GDM1 (cell line): ENCODE data around the gene TLX2.

Source experiments
- DNase-seq: peaks from one replicate; lab custom pipeline; 2025; lab: John Stamatoyannopoulos, UW

Gene TLX2

GRCh38 chr2:74511104-74511989 lies 2.9 kb upstream of the TLX2 start:
- no peak for DNase-seq

- DNase-seq: no peak
Observed at GRCh38 chr2:74512744-74513604, 1.3 kb upstream of the TLX2 start.

- no peak for DNase-seq
Observed at GRCh38 chr2:74513605-74514367, 464 bp upstream of the TLX2 start.

- DNase-seq: no peak
Observed at GRCh38 chr2:74515271-74515980, 1.2 kb downstream of the TLX2 start.

GRCh38 chr2:74515981-74516633 lies 1.9 kb downstream of the TLX2 start:
- no peak for DNase-seq

- no peak for DNase-seq
Observed at GRCh38 chr2:74516650-74517049, 2.4 kb downstream of the TLX2 start.

- DNase-seq: no peak
Observed at GRCh38 chr2:74522516-74522915, 8.3 kb downstream of the TLX2 start.

GRCh38 chr2:74524005-74524404 lies 9.8 kb downstream of the TLX2 start:
- no peak for DNase-seq

- DNase-seq: no peak
Observed at GRCh38 chr2:74524955-74525716, 10.9 kb downstream of the TLX2 start.

- DNase-seq: peak; percentile 35
Observed at GRCh38 chr2:74525717-74526648, 11.7 kb downstream of the TLX2 start, which contains the start of gene DQX1. DQX1 (minus strand) TSS chr2:74526231; CDS start chr2:74525729, 502 bp downstream.

GRCh38 chr2:74526649-74527230 lies 12.5 kb downstream of the TLX2 start:
- DNase-seq: no peak

GRCh38 chr2:74527741-74528140 lies 13.5 kb downstream of the TLX2 start:
- DNase-seq: no peak

GRCh38 chr2:74528600-74529356 lies 14.5 kb downstream of the TLX2 start:
- DNase-seq: no peak

GRCh38 chr2:74529357-74530238 lies 15.3 kb downstream of the TLX2 start, which contains the start of the genes AUP1 and HTRA2:
AUP1 (minus strand) TSS chr2:74529706; CDS start chr2:74529629, 77 bp downstream.
HTRA2 (plus strand) TSS chr2:74529933; CDS start chr2:74530007, 74 bp downstream.
- DNase-seq: peak; percentile 90

GRCh38 chr2:74530239-74531187 lies 16.3 kb downstream of the TLX2 start:
- no peak for DNase-seq
